ENCODE results near the gene ATRIP. TPM values are rescaled to one million over a fixed set of nuclear protein-coding genes. Genes with fewer than 3 reads are reported as not detected.
A peak's percentile ranks its signal among the peaks of the same experiment; 100 is the strongest.
"Not testable (repeated sequence)": the region's sequence is repeated elsewhere in the genome, so short reads cannot be mapped to it uniquely, and the experiment has no call there.

ATRIP gene
- polyA plus RNA-seq, 1 donor, result 7.3 TPM

GRCh38 chr3:48435774-48436476, 10.6 kb upstream of the ATRIP start:
- peak; percentile 57 for DNase-seq (ENCODE audit: low read depth)

GRCh38 chr3:48436477-48436787, 10.1 kb upstream of the ATRIP start:
- no peak for DNase-seq (ENCODE audit: low read depth)

- no peak for DNase-seq (ENCODE audit: low read depth)
These were observed 9.7 kb upstream of the ATRIP start for GRCh38 chr3:48436855-48437254.

GRCh38 chr3:48437812-48438211, 8.7 kb upstream of the ATRIP start:
- no peak for DNase-seq (ENCODE audit: low read depth)

- peak; percentile 86 for DNase-seq (ENCODE audit: low read depth)
These were observed 6.5 kb upstream of the ATRIP start, which contains the start of the genes CCDC51 and TMA7 for GRCh38 chr3:48439820-48440589. TSS of gene CCDC51 (minus strand) at chr3:48440119. CDS start at chr3:48435128, 4,991 bp downstream. TSS of gene TMA7 (plus strand) at chr3:48440257. CDS start at chr3:48440297, 40 bp downstream.

GRCh38 chr3:48440590-48440958, 6.0 kb upstream of the ATRIP start:
- no peak for DNase-seq (ENCODE audit: low read depth)

GRCh38 chr3:48441940-48442339, 4.6 kb upstream of the ATRIP start:
- DNase-seq (ENCODE audit: low read depth), result no peak

- DNase-seq (ENCODE audit: low read depth), result no peak
These were observed 1.2 kb upstream of the ATRIP start for GRCh38 chr3:48445277-48445882.

- DNase-seq (ENCODE audit: low read depth), result no peak
These were observed 503 bp upstream of the ATRIP start for GRCh38 chr3:48446043-48446424.

- DNase-seq (ENCODE audit: low read depth), result no peak
These were observed 4.7 kb downstream of the ATRIP start for GRCh38 chr3:48451270-48451669.

- no peak for DNase-seq (ENCODE audit: low read depth)
These were observed 9.9 kb downstream of the ATRIP start for GRCh38 chr3:48456456-48456855.

- no peak for DNase-seq (ENCODE audit: low read depth)
These were observed 12.8 kb downstream of the ATRIP start for GRCh38 chr3:48459331-48459730.

GRCh38 chr3:48459773-48460516, 13.4 kb downstream of the ATRIP start:
- DNase-seq (ENCODE audit: low read depth), result no peak

GRCh38 chr3:48460517-48460902, 14.0 kb downstream of the ATRIP start:
- DNase-seq (ENCODE audit: low read depth), result no peak

- not testable (repeated sequence) for DNase-seq (ENCODE audit: low read depth)
These were observed 15.2 kb downstream of the ATRIP start for GRCh38 chr3:48461767-48462166.

- DNase-seq (ENCODE audit: low read depth), result no peak
These were observed 17.2 kb downstream of the ATRIP start for GRCh38 chr3:48463703-48464102.

GRCh38 chr3:48464713-48465221, 18.2 kb downstream of the ATRIP start:
- DNase-seq (ENCODE audit: low read depth), result no peak

GRCh38 chr3:48465237-48465530, 18.6 kb downstream of the ATRIP start:
- DNase-seq (ENCODE audit: low read depth), result no peak

GRCh38 chr3:48465531-48466378, 19.2 kb downstream of the ATRIP start:
- peak; percentile 99 for DNase-seq (ENCODE audit: low read depth)

GRCh38 chr3:48466386-48467109, 20.0 kb downstream of the ATRIP start:
- no peak for DNase-seq (ENCODE audit: low read depth)

- no peak for DNase-seq (ENCODE audit: low read depth)
These were observed 20.5 kb downstream of the ATRIP start for GRCh38 chr3:48467110-48467454.

Data from forelimb muscle (tissue), 1 donor.